SK-N-SH (cell line): Measurements from ENCODE around the gene NBR1.
"Not testable (repeated sequence)": the region's sequence is repeated elsewhere in the genome, so short reads cannot be mapped to it uniquely, and the experiment has no call there.

Source experiments
- CTCF ChIP-seq: fragments of 200-600 bp; sonication (generic); IDR thresholded peaks from 2 replicates; pipeline ENCODE4 v1.6.1; 2017; ENCODE audit warnings: antibody characterized with exemption, mild to moderate bottlenecking, moderate library complexity
- ELF1 ChIP-seq: IDR thresholded peaks from 2 replicates; pipeline ENCODE4 v1.4.0; 2012
- EP300 ChIP-seq, 2 experiments: IDR thresholded peaks; 2 replicates each; pipeline versions ENCODE4 v1.4.0 to v1.6.1; 2012; ENCODE audit warnings: borderline replicate concordance in 1 of 2, low read depth in 1 of 2, low read length in 1 of 2
- EZH2phosphoT487 ChIP-seq: fragments of 200-600 bp; sonication (generic); IDR thresholded peaks from 2 replicates; pipeline ENCODE4 v1.6.1; 2017; ENCODE audit warnings: low read depth, mixed run types, mild to moderate bottlenecking, antibody characterized with exemption, moderate library complexity, borderline replicate concordance
- FOXM1 ChIP-seq: IDR thresholded peaks from 2 replicates; pipeline ENCODE4 v1.4.0; 2012; ENCODE audit warnings: low read depth, mild to moderate bottlenecking
- JUND ChIP-seq: IDR thresholded peaks from 2 replicates; pipeline ENCODE4 v1.4.0; 2012
- NFIC ChIP-seq: IDR thresholded peaks from 2 replicates; pipeline ENCODE4 v1.4.0; 2012; ENCODE audit warnings: borderline replicate concordance
- POLR2AphosphoS5 ChIP-seq: IDR thresholded peaks from 2 replicates; pipeline ENCODE4 v1.6.1; 2012; ENCODE audit warnings: low read depth, low read length
- RCOR1 ChIP-seq: fragments of 150-350 bp; IDR thresholded peaks from 2 replicates; pipeline ENCODE4 v1.6.1; 2017; ENCODE audit warnings: antibody characterized with exemption, low read length
- REST ChIP-seq: IDR thresholded peaks from 2 replicates; pipeline ENCODE4 v1.6.1; 2012; ENCODE audit warnings: mild to moderate bottlenecking, low read depth, low read length, moderate library complexity
- SIN3A ChIP-seq: IDR thresholded peaks from 2 replicates; pipeline ENCODE4 v1.6.1; 2012; ENCODE audit warnings: low read depth, mild to moderate bottlenecking, low read length, moderate library complexity, borderline replicate concordance
- TAF1 ChIP-seq: IDR thresholded peaks from 2 replicates; pipeline ENCODE4 v1.6.1; 2012; ENCODE audit warnings: low read depth, mild to moderate bottlenecking, low read length, moderate library complexity, borderline replicate concordance
- TF ChIP-seq, protein P1 (sequence below): fragments of 150-350 bp; IDR thresholded peaks from 2 replicates; pipeline ENCODE4 v1.6.1; 2016; ENCODE audit warnings: mild to moderate bottlenecking, low read depth, low read length

DNA sequence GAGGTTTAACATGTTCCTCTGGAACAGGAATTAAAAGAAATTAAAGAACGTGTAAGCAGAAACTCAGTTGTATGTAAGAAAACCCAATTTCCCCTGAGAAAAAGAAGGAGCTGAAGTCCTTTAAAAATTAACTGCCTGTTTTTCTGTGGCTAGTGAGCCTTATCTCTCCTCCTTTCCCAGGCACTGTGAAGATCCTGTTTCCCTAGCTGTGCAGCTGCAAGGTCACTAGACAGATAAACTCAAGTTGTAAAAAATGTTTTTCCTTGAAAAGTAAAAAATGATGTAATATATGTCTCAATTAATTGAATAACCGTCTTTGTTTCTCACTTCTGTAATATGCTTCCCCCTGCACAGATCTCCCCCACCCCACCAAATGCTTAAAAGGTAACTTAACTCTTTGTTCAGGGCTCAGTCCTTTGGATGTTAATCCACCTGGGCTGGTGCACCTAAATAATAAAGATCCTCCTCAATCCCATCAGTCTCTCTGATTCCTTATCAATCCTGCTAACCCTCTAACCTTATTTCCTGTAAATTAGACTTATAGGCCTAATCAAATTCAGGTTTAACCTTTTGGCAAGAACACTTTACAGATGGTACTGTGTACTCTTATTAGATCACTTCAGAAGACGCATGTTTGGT, 17.7 kb upstream of the NBR1 start:
- not testable (repeated sequence) for TF ChIP-seq TAF1; POLR2AphosphoS5; CTCF; REST; ELF1; SIN3A; RCOR1; EZH2phosphoT487; JUND; EP300 (IDR thresholded peaks at IDR 0.05; ENCODE audit: borderline replicate concordance in 1 of 2, low read depth in 1 of 2, low read length in 1 of 2); NFIC; FOXM1
- TF ChIP-seq, protein P1, sequence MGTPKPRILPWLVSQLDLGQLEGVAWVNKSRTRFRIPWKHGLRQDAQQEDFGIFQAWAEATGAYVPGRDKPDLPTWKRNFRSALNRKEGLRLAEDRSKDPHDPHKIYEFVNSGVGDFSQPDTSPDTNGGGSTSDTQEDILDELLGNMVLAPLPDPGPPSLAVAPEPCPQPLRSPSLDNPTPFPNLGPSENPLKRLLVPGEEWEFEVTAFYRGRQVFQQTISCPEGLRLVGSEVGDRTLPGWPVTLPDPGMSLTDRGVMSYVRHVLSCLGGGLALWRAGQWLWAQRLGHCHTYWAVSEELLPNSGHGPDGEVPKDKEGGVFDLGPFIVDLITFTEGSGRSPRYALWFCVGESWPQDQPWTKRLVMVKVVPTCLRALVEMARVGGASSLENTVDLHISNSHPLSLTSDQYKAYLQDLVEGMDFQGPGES: not testable (repeated sequence)
